HepG2 (cell line): ENCODE data around the gene TPRX1. TPM values are rescaled to one million over a fixed set of nuclear protein-coding genes. Genes with fewer than 3 reads are reported as not detected.

ENCODE experiments used
- BCL6 ChIP-seq: IDR thresholded peaks from 2 replicates; pipeline ENCODE4 v1.6.1; 2016; ENCODE audit warnings: missing genetic modification reagents, missing compliant biosample characterization
- GZF1 ChIP-seq: sonication (generic); formaldehyde crosslinking; IDR thresholded peaks from 2 replicates; pipeline ENCODE4 v1.5.1; 2020; ENCODE audit warnings: mild to moderate bottlenecking, missing genetic modification reagents
- JUNB ChIP-seq: sonication (generic); formaldehyde crosslinking; IDR thresholded peaks from 2 replicates; pipeline ENCODE4 v1.8.0; 2022; ENCODE audit warnings: missing genetic modification reagents, mild to moderate bottlenecking, borderline replicate concordance
- MLLT10 ChIP-seq: sonication (generic); formaldehyde crosslinking; IDR thresholded peaks from 2 replicates; pipeline ENCODE4 v1.4.0; 2020; ENCODE audit warnings: missing genetic modification reagents
- ZEB1 ChIP-seq: IDR thresholded peaks from 2 replicates; pipeline ENCODE4 v1.6.1; 2012; ENCODE audit warnings: mild to moderate bottlenecking, low read depth, inconsistent platforms; ENCODE audit not compliant: insufficient replicate concordance
- ZMYM2 ChIP-seq: sonication (generic); formaldehyde crosslinking; IDR thresholded peaks from 2 replicates; pipeline ENCODE4 v1.8.0; 2022; ENCODE audit warnings: mild to moderate bottlenecking, missing genetic modification reagents
- ZNF570 ChIP-seq: sonication (generic); formaldehyde crosslinking; IDR thresholded peaks from 2 replicates; pipeline ENCODE4 v1.4.0; 2020; ENCODE audit warnings: mild to moderate bottlenecking, missing genetic modification reagents, borderline replicate concordance
- ZNF672 ChIP-seq: sonication (generic); formaldehyde crosslinking; IDR thresholded peaks from 2 replicates; pipeline ENCODE4 v1.8.1; 2022; ENCODE audit warnings: missing genetic modification reagents
- ZNF891 ChIP-seq: sonication (generic); formaldehyde crosslinking; IDR thresholded peaks from 2 replicates; pipeline ENCODE4 v1.5.0; 2020; ENCODE audit warnings: mild to moderate bottlenecking, missing genetic modification reagents
- polyA plus RNA-seq, 8 experiments: library from polyadenylated mRNA; depleted of rRNA in 3 of 8; stranded (reverse) in 7 of 8; unstranded in 1 of 8; fragments of >200 nt; fragmentation: Illumina TruSeq in 4 of 8; extraction: Trizol in 4 of 8; gene quantifications; 2 replicates each; pipeline versions ENCODE4 v1.2.1 to v1.2.3, GENCODE V29; 2011 to 2016; ENCODE audit warnings: low read depth in 4 of 8, missing spikeins in 1 of 8, mixed read lengths in 1 of 8; ENCODE audit not compliant: insufficient read depth in 1 of 8
- total RNA-seq, 5 experiments: library from RNA; depleted of rRNA; stranded (reverse); fragments of >200 nt; fragmentation: Illumina TruSeq; extraction: Trizol; gene quantifications; 2 replicates each; pipeline ENCODE4 v1.2.3, GENCODE V29; 2016; ENCODE audit warnings: low read depth in 1 of 5
- TF ChIP-seq, protein P1 (sequence below): IDR thresholded peaks from 2 replicates; pipeline ENCODE4 v1.6.1; 2012; ENCODE audit warnings: low read depth, low read length, improper control_type of control experiment
- TF ChIP-seq, protein P2 (sequence below): sonication (generic); formaldehyde crosslinking; IDR thresholded peaks from 2 replicates; pipeline ENCODE4 v1.5.0; 2020; ENCODE audit warnings: mild to moderate bottlenecking, missing genetic modification reagents, borderline replicate concordance
- TF ChIP-seq, protein P3 (sequence below): sonication (generic); formaldehyde crosslinking; IDR thresholded peaks from 2 replicates; pipeline ENCODE4 v1.4.0; 2020; ENCODE audit warnings: missing genetic modification reagents, borderline replicate concordance
- TF ChIP-seq, protein P4 (sequence below): sonication (generic); formaldehyde crosslinking; IDR thresholded peaks from 2 replicates; pipeline ENCODE4 v1.8.1; 2023; ENCODE audit warnings: missing genetic modification reagents, mild to moderate bottlenecking, borderline replicate concordance
- TF ChIP-seq, protein P5 (sequence below): sonication (generic); formaldehyde crosslinking; IDR thresholded peaks from 2 replicates; pipeline ENCODE4 v1.8.0; 2022; ENCODE audit warnings: missing genetic modification reagents, mild to moderate bottlenecking, borderline replicate concordance
- TF ChIP-seq, protein P6 (sequence below), 2 experiments: IDR thresholded peaks; 2 replicates each; pipeline ENCODE4 v1.6.1; 2011 to 2012; ENCODE audit warnings: low read length in 2 of 2, borderline replicate concordance in 1 of 2, low read depth in 1 of 2, mild to moderate bottlenecking in 1 of 2, moderate library complexity in 1 of 2

The TPRX1 gene
- total and polyA plus RNA-seq, 2 of the 13 experiments (the other 11 are each of a cell fraction or from before 2014, with no cell fraction given): not detected

DNA sequence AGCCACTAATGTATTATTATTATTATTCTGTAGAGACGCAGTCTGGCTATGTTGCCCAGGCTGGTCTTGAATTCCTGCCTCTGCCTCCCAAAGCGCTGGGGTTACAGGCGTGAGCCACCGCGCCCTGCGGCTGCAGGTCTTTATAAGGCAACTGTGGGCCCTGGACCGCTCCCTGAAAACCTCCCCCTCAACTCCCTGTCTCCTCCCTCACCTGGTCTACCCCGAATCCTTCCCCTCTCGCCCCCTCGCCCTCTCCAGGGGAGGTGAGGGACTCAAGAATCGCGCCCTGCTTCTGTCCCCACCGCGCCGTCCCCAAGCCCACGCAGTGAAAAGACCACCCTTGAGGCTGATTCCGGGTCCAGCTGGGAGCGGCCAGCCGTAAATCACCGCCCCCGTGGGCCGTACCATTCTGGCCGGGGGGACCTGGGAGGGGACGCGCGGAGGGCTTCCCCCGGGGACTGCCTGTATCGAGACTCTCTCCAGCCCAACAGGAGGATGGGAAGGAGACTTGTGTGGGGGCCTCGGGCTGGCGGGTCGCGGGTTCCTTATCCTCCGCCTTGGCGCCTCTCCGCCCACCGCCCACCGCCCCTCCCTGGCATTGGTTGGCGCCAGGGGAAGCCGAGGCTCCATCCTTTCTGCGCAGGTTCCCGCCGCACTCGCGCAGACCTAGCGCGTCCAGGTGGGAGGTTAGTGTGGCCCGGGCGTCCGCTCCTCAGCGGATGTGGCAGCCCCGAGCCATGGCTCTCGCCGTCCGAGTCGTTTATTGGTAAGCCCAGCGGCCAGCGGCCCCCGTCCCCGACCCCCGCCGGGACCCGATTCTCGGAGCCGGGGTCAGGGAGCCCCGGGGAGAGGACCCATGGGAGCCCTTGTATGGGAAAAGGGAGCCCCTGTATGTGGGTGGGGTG, 26.1 kb downstream of the TPRX1 start, which contains the start of gene SELENOW (continued):
- TF ChIP-seq, protein P1, sequence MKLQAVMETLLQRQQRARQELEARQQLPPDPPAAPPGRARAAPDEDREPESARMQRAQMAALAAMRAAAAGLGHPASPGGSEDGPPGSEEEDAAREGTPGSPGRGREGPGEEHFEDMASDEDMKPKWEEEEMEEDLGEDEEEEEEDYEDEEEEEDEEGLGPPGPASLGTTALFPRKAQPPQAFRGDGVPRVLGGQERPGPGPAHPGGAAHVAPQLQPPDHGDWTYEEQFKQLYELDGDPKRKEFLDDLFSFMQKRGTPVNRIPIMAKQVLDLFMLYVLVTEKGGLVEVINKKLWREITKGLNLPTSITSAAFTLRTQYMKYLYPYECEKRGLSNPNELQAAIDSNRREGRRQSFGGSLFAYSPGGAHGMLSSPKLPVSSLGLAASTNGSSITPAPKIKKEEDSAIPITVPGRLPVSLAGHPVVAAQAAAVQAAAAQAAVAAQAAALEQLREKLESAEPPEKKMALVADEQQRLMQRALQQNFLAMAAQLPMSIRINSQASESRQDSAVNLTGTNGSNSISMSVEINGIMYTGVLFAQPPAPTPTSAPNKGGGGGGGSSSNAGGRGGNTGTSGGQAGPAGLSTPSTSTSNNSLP: no peak
- TF ChIP-seq ZEB1 (peak; percentile 37), ZNF570 (CRISPR knock-in tag) (no peak), ZMYM2 (CRISPR knock-in tag) (no peak), BCL6 (CRISPR knock-in tag) (no peak), JUNB (no peak), GZF1 (peak; percentile 50), MLLT10 (CRISPR knock-in tag) (no peak), ZNF672 (no peak), ZNF891 (CRISPR knock-in tag) (peak; percentile 18; the same call in 1 of the 2 replicates)
- TF ChIP-seq, protein P2, sequence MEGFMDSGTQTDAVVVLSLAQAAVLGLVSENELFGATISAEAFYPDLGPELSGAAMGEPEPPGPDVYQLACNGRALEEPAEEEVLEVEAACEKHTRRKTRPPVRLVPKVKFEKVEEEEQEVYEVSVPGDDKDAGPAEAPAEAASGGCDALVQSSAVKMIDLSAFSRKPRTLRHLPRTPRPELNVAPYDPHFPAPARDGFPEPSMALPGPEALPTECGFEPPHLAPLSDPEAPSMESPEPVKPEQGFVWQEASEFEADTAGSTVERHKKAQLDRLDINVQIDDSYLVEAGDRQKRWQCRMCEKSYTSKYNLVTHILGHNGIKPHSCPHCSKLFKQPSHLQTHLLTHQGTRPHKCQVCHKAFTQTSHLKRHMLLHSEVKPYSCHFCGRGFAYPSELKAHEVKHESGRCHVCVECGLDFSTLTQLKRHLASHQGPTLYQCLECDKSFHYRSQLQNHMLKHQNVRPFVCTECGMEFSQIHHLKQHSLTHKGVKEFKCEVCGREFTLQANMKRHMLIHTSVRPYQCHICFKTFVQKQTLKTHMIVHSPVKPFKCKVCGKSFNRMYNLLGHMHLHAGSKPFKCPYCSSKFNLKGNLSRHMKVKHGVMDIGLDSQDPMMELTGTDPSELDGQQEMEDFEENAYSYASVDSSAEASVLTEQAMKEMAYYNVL (CRISPR knock-in tag): peak; percentile 41; the same call in 1 of the 2 replicates
- TF ChIP-seq, protein P3, sequence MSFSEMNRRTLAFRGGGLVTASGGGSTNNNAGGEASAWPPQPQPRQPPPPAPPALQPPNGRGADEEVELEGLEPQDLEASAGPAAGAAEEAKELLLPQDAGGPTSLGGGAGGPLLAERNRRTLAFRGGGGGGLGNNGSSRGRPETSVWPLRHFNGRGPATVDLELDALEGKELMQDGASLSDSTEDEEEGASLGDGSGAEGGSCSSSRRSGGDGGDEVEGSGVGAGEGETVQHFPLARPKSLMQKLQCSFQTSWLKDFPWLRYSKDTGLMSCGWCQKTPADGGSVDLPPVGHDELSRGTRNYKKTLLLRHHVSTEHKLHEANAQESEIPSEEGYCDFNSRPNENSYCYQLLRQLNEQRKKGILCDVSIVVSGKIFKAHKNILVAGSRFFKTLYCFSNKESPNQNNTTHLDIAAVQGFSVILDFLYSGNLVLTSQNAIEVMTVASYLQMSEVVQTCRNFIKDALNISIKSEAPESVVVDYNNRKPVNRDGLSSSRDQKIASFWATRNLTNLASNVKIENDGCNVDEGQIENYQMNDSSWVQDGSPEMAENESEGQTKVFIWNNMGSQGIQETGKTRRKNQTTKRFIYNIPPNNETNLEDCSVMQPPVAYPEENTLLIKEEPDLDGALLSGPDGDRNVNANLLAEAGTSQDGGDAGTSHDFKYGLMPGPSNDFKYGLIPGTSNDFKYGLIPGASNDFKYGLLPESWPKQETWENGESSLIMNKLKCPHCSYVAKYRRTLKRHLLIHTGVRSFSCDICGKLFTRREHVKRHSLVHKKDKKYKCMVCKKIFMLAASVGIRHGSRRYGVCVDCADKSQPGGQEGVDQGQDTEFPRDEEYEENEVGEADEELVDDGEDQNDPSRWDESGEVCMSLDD (CRISPR knock-in tag): no peak
- TF ChIP-seq, protein P4, sequence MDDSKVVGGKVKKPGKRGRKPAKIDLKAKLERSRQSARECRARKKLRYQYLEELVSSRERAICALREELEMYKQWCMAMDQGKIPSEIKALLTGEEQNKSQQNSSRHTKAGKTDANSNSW: 0 out of 2 replicates have a peak, but pooled peaks have one; percentile 59
- TF ChIP-seq, protein P5, sequence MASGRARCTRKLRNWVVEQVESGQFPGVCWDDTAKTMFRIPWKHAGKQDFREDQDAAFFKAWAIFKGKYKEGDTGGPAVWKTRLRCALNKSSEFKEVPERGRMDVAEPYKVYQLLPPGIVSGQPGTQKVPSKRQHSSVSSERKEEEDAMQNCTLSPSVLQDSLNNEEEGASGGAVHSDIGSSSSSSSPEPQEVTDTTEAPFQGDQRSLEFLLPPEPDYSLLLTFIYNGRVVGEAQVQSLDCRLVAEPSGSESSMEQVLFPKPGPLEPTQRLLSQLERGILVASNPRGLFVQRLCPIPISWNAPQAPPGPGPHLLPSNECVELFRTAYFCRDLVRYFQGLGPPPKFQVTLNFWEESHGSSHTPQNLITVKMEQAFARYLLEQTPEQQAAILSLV (CRISPR knock-in tag): no peak
- TF ChIP-seq, protein P6, sequence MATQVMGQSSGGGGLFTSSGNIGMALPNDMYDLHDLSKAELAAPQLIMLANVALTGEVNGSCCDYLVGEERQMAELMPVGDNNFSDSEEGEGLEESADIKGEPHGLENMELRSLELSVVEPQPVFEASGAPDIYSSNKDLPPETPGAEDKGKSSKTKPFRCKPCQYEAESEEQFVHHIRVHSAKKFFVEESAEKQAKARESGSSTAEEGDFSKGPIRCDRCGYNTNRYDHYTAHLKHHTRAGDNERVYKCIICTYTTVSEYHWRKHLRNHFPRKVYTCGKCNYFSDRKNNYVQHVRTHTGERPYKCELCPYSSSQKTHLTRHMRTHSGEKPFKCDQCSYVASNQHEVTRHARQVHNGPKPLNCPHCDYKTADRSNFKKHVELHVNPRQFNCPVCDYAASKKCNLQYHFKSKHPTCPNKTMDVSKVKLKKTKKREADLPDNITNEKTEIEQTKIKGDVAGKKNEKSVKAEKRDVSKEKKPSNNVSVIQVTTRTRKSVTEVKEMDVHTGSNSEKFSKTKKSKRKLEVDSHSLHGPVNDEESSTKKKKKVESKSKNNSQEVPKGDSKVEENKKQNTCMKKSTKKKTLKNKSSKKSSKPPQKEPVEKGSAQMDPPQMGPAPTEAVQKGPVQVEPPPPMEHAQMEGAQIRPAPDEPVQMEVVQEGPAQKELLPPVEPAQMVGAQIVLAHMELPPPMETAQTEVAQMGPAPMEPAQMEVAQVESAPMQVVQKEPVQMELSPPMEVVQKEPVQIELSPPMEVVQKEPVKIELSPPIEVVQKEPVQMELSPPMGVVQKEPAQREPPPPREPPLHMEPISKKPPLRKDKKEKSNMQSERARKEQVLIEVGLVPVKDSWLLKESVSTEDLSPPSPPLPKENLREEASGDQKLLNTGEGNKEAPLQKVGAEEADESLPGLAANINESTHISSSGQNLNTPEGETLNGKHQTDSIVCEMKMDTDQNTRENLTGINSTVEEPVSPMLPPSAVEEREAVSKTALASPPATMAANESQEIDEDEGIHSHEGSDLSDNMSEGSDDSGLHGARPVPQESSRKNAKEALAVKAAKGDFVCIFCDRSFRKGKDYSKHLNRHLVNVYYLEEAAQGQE (IDR thresholded peaks at IDR 0.05; ENCODE audit: borderline replicate concordance in 1 of 2, low read depth in 1 of 2, low read length in 2 of 2): peak in 1 of 2 experiments; percentile 61; a peak in 1 of 4 replicates
